SK-N-SH (cell line): ENCODE measurements around the gene XRCC3. TPM values are rescaled to one million over a fixed set of nuclear protein-coding genes. Genes with fewer than 3 reads are reported as not detected.

Source experiments
- CTCF ChIA-PET: fragments of 300-600, 350-600 bp; formaldehyde crosslinking; extraction: SDS; loops from one replicate; lab custom pipeline; 2021; lab: Yijun Ruan, JAX
- POLR2A ChIA-PET: fragments of 350-600 bp; sonication (Branson Sonifier 250); formaldehyde crosslinking; extraction: SDS; loops from one replicate; lab custom pipeline; 2020; ENCODE audit warnings: antibody characterized with exemption, inconsistent platforms; lab: Yijun Ruan, JAX
- DNase-seq: peaks from one replicate; pipeline ENCODE4 v3.0.0; 2012
- H2AFZ ChIP-seq: fragments of 200-600 bp; sonication (generic); 2 replicates; pipeline ENCODE4 v1.8.1; 2016; ENCODE audit warnings: antibody characterized with exemption, mild to moderate bottlenecking, low read depth
- H3F3A ChIP-seq: fragments of 200-600 bp; sonication (generic); replicated peaks from 2 replicates; pipeline ENCODE3; 2016; ENCODE audit warnings: antibody characterized with exemption, mild to moderate bottlenecking; ENCODE audit not compliant: insufficient read depth
- H3K27ac ChIP-seq, 2 experiments: fragments of 200-500 bp in 1 of 2; fragments of 200-600 bp in 1 of 2; sonication (Bioruptor generic) in 1 of 2; sonication (generic), shearing (Covaris generic) in 1 of 2; 2 replicates each; pipeline versions ENCODE4 v1.5.1 to v1.6.1; 2014 to 2016; ENCODE audit warnings: low read depth in 2 of 2, inconsistent platforms in 1 of 2, low read length in 1 of 2, mild to moderate bottlenecking in 1 of 2, mixed read lengths in 1 of 2
- H3K27me3 ChIP-seq: fragments of 200-600 bp; sonication (generic), shearing (Covaris generic); 2 replicates; pipeline ENCODE4 v1.6.1; 2016; ENCODE audit warnings: mixed run types; ENCODE audit not compliant: insufficient read depth
- H3K36me3 ChIP-seq, 2 experiments: fragments of 200-500 bp in 1 of 2; fragments of 200-600 bp in 1 of 2; sonication (Bioruptor generic) in 1 of 2; sonication (generic) in 1 of 2; replicated peaks in 1 of 2; 2 replicates each; pipeline versions ENCODE3 to v1.5.1; 2014 to 2016; ENCODE audit warnings: low read length in 1 of 2, mild to moderate bottlenecking in 1 of 2; ENCODE audit not compliant: insufficient read depth in 2 of 2, control insufficient read depth in 1 of 2
- H3K4me1 ChIP-seq, 2 experiments: fragments of 200-500 bp in 1 of 2; fragments of 200-600 bp in 1 of 2; sonication (Bioruptor generic) in 1 of 2; sonication (generic), shearing (Covaris generic) in 1 of 2; 2 replicates each; pipeline versions ENCODE4 v1.5.1 to v1.6.1; 2014 to 2016; ENCODE audit warnings: low read depth in 1 of 2, low read length in 1 of 2, mixed run types in 1 of 2; ENCODE audit not compliant: insufficient read depth in 2 of 2, control insufficient read depth in 1 of 2
- H3K4me2 ChIP-seq: fragments of 200-600 bp; sonication (generic), shearing (Covaris generic); 2 replicates; pipeline ENCODE4 v1.6.1; 2017; ENCODE audit warnings: mixed run types
- H3K4me3 ChIP-seq, 2 experiments: fragments of 200-500 bp in 1 of 2; fragments of 200-600 bp in 1 of 2; sonication (Bioruptor generic) in 1 of 2; sonication (generic), shearing (Covaris generic) in 1 of 2; 2 replicates each; pipeline versions ENCODE4 v1.5.1 to v1.8.1; 2014 to 2016; ENCODE audit warnings: low read depth in 2 of 2, inconsistent platforms in 1 of 2, low read length in 1 of 2, mild to moderate bottlenecking in 1 of 2, mixed read lengths in 1 of 2, moderate library complexity in 1 of 2
- H3K79me2 ChIP-seq: fragments of 200-600 bp; sonication (generic); 2 replicates; pipeline ENCODE4 v1.8.1; 2017; ENCODE audit warnings: mild to moderate bottlenecking; ENCODE audit not compliant: insufficient read depth
- H3K9ac ChIP-seq: fragments of 200-600 bp; sonication (generic); 2 replicates; pipeline ENCODE4 v1.6.1; 2017; ENCODE audit warnings: mixed run types
- H3K9me2 ChIP-seq: fragments of 200-600 bp; sonication (generic); 2 replicates; pipeline ENCODE4 v1.6.1; 2017; ENCODE audit warnings: mixed run types
- H3K9me3 ChIP-seq: fragments of 200-600 bp; sonication (generic); 2 replicates; pipeline ENCODE4 v1.6.1; 2017; ENCODE audit warnings: mixed run types, mild to moderate bottlenecking, moderate library complexity
- H4K20me1 ChIP-seq: fragments of 200-600 bp; sonication (generic); 2 replicates; pipeline ENCODE4 v1.6.1; 2017; ENCODE audit warnings: mild to moderate bottlenecking, mixed run types; ENCODE audit not compliant: insufficient read depth
- CHD2 ChIP-seq: fragments of 150-350 bp; IDR thresholded peaks from 2 replicates; pipeline ENCODE4 v1.6.1; 2018; ENCODE audit warnings: low read length; ENCODE audit not compliant: partially characterized antibody
- EZH2phosphoT487 ChIP-seq: fragments of 200-600 bp; sonication (generic); IDR thresholded peaks from 2 replicates; pipeline ENCODE4 v1.6.1; 2017; ENCODE audit warnings: low read depth, mixed run types, mild to moderate bottlenecking, antibody characterized with exemption, moderate library complexity, borderline replicate concordance
- FOSL2 ChIP-seq: IDR thresholded peaks from 2 replicates; pipeline ENCODE4 v1.4.0; 2012; ENCODE audit warnings: low read depth, mild to moderate bottlenecking, moderate library complexity, borderline replicate concordance
- GABPA ChIP-seq: IDR thresholded peaks from 2 replicates; pipeline ENCODE4 v1.4.0; 2012; ENCODE audit warnings: low read depth, mild to moderate bottlenecking
- GATA2 ChIP-seq: sonication (generic); formaldehyde crosslinking; IDR thresholded peaks from 2 replicates; pipeline ENCODE4 v1.5.0; 2020; ENCODE audit warnings: mild to moderate bottlenecking, missing genetic modification reagents
- MEF2A ChIP-seq: IDR thresholded peaks from 2 replicates; pipeline ENCODE4 v1.4.0; 2012; ENCODE audit warnings: low read depth, borderline replicate concordance
- NFIC ChIP-seq: IDR thresholded peaks from 2 replicates; pipeline ENCODE4 v1.4.0; 2012; ENCODE audit warnings: borderline replicate concordance
- NRF1 ChIP-seq: IDR thresholded peaks from 2 replicates; pipeline ENCODE4 v1.6.1; 2012; ENCODE audit warnings: low read depth, mild to moderate bottlenecking, low read length
- POLR2AphosphoS5 ChIP-seq: IDR thresholded peaks from 2 replicates; pipeline ENCODE4 v1.6.1; 2012; ENCODE audit warnings: low read depth, low read length
- SMC3 ChIP-seq: IDR thresholded peaks from 2 replicates; pipeline ENCODE4 v1.6.1; 2012; ENCODE audit warnings: low read depth, low read length, improper control_type of control experiment
- TEAD4 ChIP-seq: IDR thresholded peaks from 2 replicates; pipeline ENCODE4 v1.4.0; 2012; ENCODE audit warnings: mild to moderate bottlenecking, borderline replicate concordance; ENCODE audit not compliant: insufficient read depth
- WGBS: methylation state at CpG from one replicate; pipeline ENCODE4 v1.1.6; 2017; ENCODE audit warnings: low lambda C conversion rate; 5-methylcytosine and 5-hydroxymethylcytosine counted together
- polyA plus RNA-seq, 3 experiments: library from polyadenylated mRNA; depleted of rRNA; stranded (reverse); fragments of >200 nt; gene quantifications; 2 replicates each; pipeline ENCODE4 v1.2.3, GENCODE V29; 2012
- TF ChIP-seq, protein P1 (sequence below): IDR thresholded peaks from 2 replicates; pipeline ENCODE4 v1.4.0; 2012; ENCODE audit warnings: low read depth, borderline replicate concordance
- TF ChIP-seq, protein P2 (sequence below): fragments of 150-350 bp; IDR thresholded peaks from 2 replicates; pipeline ENCODE4 v1.6.1; 2016; ENCODE audit warnings: mild to moderate bottlenecking, low read depth, low read length
- TF ChIP-seq, protein P3 (sequence below): IDR thresholded peaks from 2 replicates; pipeline ENCODE4; 2012

XRCC3 gene
- polyA plus RNA-seq, 1 of the 3 experiments (the other 2 are of a cell fraction) = 11.7 TPM

DNA sequence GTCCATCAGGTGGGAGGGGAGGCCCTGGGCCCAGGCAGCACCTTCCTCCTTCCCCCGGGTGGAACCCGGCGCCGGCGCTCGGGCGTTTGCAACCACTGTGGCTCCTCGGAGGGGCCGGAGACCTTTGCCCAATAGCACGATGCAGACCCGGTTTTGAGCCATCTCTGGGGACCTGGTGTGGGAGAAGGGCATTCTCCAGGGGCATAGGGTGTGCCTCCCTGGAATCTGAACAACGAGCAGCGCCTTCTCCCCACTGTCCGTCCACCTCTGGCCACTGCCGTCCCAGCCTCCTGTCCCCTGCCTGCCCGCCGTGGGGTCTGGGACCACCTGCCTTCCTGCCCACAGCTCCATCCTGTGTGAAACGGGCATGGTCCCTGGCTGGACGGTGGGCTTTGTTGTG is 12.9 kb upstream of the XRCC3 start:
- peaks cover under 1 to 40% of the 10 kb centered on the region in 2 experiments for H3K36me3 ChIP-seq
- H3K4me3 ChIP-seq = no peak overlapping the region
- POLR2A ChIA-PET = no interaction called here
- no peak overlapping the region for H3K27ac ChIP-seq
- H3K4me2 ChIP-seq = no peak overlapping the region
- no peak for TF ChIP-seq NFIC
- TF ChIP-seq MEF2A = no peak
- no peak for TF ChIP-seq TEAD4
- no peak for TF ChIP-seq CHD2
- no peaks in the 10 kb centered on the region for H4K20me1 ChIP-seq
- H3F3A ChIP-seq = no peaks in the 10 kb centered on the region
- H3K79me2 ChIP-seq = peaks cover 11% of the 10 kb centered on the region; the same call in 1 of the 2 replicates
- H3K27me3 ChIP-seq = no peaks in the 10 kb centered on the region
- H3K9ac ChIP-seq = no peak overlapping the region
- CTCF ChIA-PET = no interaction called here
- no peaks in the 10 kb centered on the region for H3K9me2 ChIP-seq
- H3K4me1 ChIP-seq = no peaks in the 10 kb centered on the region; a peak in 1 of 4 replicates
- DNase-seq = no peak
- no peaks in the 10 kb centered on the region for H3K9me3 ChIP-seq
- H2AFZ ChIP-seq = no peak overlapping the region
- 89% methylated on average over 7 of the region's 19 CpGs for WGBS

DNA sequence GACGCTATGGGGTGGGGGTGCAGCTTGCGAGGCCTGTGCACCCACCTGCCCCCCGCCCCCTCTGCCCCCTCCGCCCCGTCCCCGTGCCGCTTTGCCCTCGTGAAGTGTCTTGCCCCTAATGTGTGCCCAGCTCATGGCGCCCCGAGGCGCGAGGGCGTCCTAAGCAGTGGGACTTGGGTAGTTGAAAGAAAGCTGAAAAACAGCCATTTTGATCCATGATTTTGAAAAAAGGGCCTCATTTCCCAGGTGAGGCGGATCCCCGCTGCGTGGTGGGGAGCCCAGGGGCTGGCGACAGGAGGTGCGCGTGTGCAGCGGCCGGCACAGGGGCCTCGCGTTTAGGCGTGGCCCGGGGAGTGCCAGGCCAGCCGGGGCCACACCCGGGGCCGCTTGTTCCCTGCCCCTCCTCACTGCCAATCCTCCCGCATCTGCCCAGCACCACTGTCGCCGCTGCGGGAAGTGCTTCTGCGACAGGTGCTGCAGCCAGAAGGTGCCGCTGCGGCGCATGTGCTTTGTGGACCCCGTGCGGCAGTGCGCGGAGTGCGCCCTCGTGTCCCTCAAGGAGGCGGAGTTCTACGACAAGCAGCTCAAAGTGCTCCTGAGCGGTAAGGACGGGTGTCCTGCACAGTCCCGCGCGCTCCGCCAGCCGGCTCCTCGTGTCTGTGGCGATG is 12.2 kb upstream of the XRCC3 start:
- H3K9me2 ChIP-seq = no peaks in the 10 kb centered on the region
- H3K79me2 ChIP-seq = peaks cover 17% of the 10 kb centered on the region; the same call in 1 of the 2 replicates
- no peak for DNase-seq
- WGBS = 93% methylated on average over 36 of the region's 53 CpGs
- H2AFZ ChIP-seq = no peak overlapping the region
- H3K4me1 ChIP-seq = no peaks in the 10 kb centered on the region; a peak in 1 of 4 replicates
- H3K4me2 ChIP-seq = no peak overlapping the region
- no peak overlapping the region for H3K4me3 ChIP-seq
- no peak overlapping the region for H3K9ac ChIP-seq
- peaks cover 0 to 33% of the 10 kb centered on the region in 2 experiments for H3K36me3 ChIP-seq
- no peaks in the 10 kb centered on the region for H3F3A ChIP-seq
- ChIA-PET POLR2A (no interaction called here), CTCF (no interaction called here)
- no peak overlapping the region for H3K27ac ChIP-seq
- TF ChIP-seq, protein P1, sequence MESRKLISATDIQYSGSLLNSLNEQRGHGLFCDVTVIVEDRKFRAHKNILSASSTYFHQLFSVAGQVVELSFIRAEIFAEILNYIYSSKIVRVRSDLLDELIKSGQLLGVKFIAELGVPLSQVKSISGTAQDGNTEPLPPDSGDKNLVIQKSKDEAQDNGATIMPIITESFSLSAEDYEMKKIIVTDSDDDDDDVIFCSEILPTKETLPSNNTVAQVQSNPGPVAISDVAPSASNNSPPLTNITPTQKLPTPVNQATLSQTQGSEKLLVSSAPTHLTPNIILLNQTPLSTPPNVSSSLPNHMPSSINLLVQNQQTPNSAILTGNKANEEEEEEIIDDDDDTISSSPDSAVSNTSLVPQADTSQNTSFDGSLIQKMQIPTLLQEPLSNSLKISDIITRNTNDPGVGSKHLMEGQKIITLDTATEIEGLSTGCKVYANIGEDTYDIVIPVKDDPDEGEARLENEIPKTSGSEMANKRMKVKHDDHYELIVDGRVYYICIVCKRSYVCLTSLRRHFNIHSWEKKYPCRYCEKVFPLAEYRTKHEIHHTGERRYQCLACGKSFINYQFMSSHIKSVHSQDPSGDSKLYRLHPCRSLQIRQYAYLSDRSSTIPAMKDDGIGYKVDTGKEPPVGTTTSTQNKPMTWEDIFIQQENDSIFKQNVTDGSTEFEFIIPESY = no peak
- TF ChIP-seq POLR2AphosphoS5 (no peak), SMC3 (no peak), GATA2 (CRISPR knock-in tag) (no peak), NRF1 (no peak), GABPA (no peak), EZH2phosphoT487 (no peak), CHD2 (no peak), FOSL2 (no peak)
- TF ChIP-seq, protein P2, sequence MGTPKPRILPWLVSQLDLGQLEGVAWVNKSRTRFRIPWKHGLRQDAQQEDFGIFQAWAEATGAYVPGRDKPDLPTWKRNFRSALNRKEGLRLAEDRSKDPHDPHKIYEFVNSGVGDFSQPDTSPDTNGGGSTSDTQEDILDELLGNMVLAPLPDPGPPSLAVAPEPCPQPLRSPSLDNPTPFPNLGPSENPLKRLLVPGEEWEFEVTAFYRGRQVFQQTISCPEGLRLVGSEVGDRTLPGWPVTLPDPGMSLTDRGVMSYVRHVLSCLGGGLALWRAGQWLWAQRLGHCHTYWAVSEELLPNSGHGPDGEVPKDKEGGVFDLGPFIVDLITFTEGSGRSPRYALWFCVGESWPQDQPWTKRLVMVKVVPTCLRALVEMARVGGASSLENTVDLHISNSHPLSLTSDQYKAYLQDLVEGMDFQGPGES = no peak
- TF ChIP-seq, protein P3, sequence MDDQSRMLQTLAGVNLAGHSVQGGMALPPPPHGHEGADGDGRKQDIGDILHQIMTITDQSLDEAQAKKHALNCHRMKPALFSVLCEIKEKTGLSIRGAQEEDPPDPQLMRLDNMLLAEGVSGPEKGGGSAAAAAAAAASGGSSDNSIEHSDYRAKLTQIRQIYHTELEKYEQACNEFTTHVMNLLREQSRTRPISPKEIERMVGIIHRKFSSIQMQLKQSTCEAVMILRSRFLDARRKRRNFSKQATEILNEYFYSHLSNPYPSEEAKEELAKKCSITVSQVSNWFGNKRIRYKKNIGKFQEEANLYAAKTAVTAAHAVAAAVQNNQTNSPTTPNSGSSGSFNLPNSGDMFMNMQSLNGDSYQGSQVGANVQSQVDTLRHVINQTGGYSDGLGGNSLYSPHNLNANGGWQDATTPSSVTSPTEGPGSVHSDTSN = no peak
- H3K9me3 ChIP-seq = no peaks in the 10 kb centered on the region
- 0 out of 2 replicates have a peak, but pooled peaks cover 1% of the 10 kb centered on the region for H4K20me1 ChIP-seq
- no peaks in the 10 kb centered on the region for H3K27me3 ChIP-seq
